Measurements from ENCODE around the gene SYT14.

The SYT14 gene

GRCh38 chr1:210201681-210202080, 263.7 kb downstream of the SYT14 start:
- no peak for DNase-seq (ENCODE audit: low spot score)
- TF ChIP-seq CTCF (IDR thresholded peaks at IDR 0.05; ENCODE audit: extremely low read depth, missing control alignments), result no peak

GRCh38 chr1:210207597-210208450, 269.8 kb downstream of the SYT14 start:
- TF ChIP-seq CTCF (IDR thresholded peaks at IDR 0.05; ENCODE audit: extremely low read depth, missing control alignments), result no peak
- no peak for DNase-seq (ENCODE audit: low spot score)

- TF ChIP-seq CTCF (IDR thresholded peaks at IDR 0.05; ENCODE audit: extremely low read depth, missing control alignments), result no peak
- no peak for DNase-seq (ENCODE audit: low spot score)
Measured at GRCh38 chr1:210213335-210213734, 275.3 kb downstream of the SYT14 start.

- no peak for TF ChIP-seq CTCF (IDR thresholded peaks at IDR 0.05; ENCODE audit: extremely low read depth, missing control alignments)
- no peak for DNase-seq (ENCODE audit: low spot score)
Measured at GRCh38 chr1:210214573-210215409, 276.8 kb downstream of the SYT14 start.

GRCh38 chr1:210217482-210217881, 279.5 kb downstream of the SYT14 start:
- DNase-seq (ENCODE audit: low spot score), result no peak
- no peak for TF ChIP-seq CTCF (IDR thresholded peaks at IDR 0.05; ENCODE audit: extremely low read depth, missing control alignments)

GRCh38 chr1:210218047-210218446, 280.0 kb downstream of the SYT14 start:
- no peak for TF ChIP-seq CTCF (IDR thresholded peaks at IDR 0.05; ENCODE audit: extremely low read depth, missing control alignments)
- no peak for DNase-seq (ENCODE audit: low spot score)

All from GM20000 (cell line).